ENCODE results near the gene HNF4A. TPM values are rescaled to one million over a fixed set of nuclear protein-coding genes. Genes with fewer than 3 reads are reported as not detected.

HNF4A gene
- total and polyA plus RNA-seq, 2 of the 13 experiments (the other 11 are each of a cell fraction or from before 2014, with no cell fraction given): 80.9 to 169 TPM

DNA sequence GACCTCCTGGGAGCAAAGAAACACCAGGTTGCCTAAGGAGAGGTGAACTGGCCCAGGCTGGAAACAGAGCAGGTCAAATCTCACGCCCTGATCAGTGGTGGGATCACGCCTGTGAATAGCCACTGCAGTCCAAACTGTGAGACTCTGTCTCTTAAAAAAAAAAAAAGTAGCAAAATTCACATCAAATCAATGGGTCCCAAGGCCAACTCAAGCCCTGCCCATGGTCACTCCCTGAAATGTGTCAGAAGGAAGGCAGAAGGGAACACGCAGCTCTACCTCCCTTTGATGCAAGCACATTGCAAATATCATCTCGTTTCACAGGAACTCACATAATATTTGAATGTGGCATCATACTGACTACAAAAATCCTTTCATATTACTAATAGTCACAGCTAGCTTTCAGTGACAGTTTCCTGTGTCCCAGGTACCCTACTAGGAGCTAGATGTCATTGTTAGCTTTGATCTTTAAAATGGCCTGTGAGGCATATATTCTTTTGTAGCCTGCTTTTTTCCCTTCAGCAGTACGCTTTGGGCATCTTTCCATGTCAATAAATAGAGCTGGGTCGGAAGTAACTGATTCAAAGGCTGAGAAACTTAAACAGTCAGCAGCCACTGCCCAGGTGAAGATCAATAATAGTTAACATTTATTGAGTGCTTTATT, 105.8 kb downstream of the HNF4A start (continued):
- TF ChIP-seq TSC22D2 (CRISPR knock-in tag; IDR thresholded peaks at IDR 0.05; ENCODE audit: borderline replicate concordance) (no peak), RXRA (CRISPR knock-in tag; IDR thresholded peaks at IDR 0.05) (no peak), ZBTB1 (CRISPR knock-in tag; IDR thresholded peaks at IDR 0.05; ENCODE audit: borderline replicate concordance) (no peak), ZSCAN12 (CRISPR knock-in tag; IDR thresholded peaks at IDR 0.05) (0 out of 2 replicates have a peak, but pooled peaks have one; percentile 47), MATR3 (CRISPR knock-in tag; IDR thresholded peaks at IDR 0.05) (no peak), ZNF251 (CRISPR knock-in tag; IDR thresholded peaks at IDR 0.05) (no peak), ZSCAN31 (CRISPR knock-in tag; IDR thresholded peaks at IDR 0.05; ENCODE audit: low read depth) (no peak), CHD4 (IDR thresholded peaks at IDR 0.05; ENCODE audit: borderline replicate concordance, low read length) (no peak), NR2F6 (IDR thresholded peaks at IDR 0.05) (peak; percentile 65; the same call in 1 of the 2 replicates), NR2F6 (CRISPR knock-in tag; IDR thresholded peaks at IDR 0.05) (peak; percentile 4; the same call in 1 of the 2 replicates), NFIC (IDR thresholded peaks at IDR 0.05; ENCODE audit: low read length) (peak; percentile 76; the same call in 1 of the 2 replicates), RBM39 (IDR thresholded peaks at IDR 0.05; ENCODE audit: low read depth, low read length, poor library complexity, severe bottlenecking) (no peak), ZBTB21 (CRISPR knock-in tag; IDR thresholded peaks at IDR 0.05) (peak; percentile 96), ZNF124 (CRISPR knock-in tag; IDR thresholded peaks at IDR 0.05) (no peak), ONECUT2 (CRISPR knock-in tag; IDR thresholded peaks at IDR 0.05) (peak; percentile 78)
- TF ChIP-seq, protein P1, sequence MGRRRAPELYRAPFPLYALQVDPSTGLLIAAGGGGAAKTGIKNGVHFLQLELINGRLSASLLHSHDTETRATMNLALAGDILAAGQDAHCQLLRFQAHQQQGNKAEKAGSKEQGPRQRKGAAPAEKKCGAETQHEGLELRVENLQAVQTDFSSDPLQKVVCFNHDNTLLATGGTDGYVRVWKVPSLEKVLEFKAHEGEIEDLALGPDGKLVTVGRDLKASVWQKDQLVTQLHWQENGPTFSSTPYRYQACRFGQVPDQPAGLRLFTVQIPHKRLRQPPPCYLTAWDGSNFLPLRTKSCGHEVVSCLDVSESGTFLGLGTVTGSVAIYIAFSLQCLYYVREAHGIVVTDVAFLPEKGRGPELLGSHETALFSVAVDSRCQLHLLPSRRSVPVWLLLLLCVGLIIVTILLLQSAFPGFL (CRISPR knock-in tag; IDR thresholded peaks at IDR 0.05): no peak
- TF ChIP-seq, protein P2, sequence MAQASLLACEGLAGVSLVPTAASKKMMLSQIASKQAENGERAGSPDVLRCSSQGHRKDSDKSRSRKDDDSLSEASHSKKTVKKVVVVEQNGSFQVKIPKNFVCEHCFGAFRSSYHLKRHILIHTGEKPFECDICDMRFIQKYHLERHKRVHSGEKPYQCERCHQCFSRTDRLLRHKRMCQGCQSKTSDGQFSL (CRISPR knock-in tag; IDR thresholded peaks at IDR 0.05): no peak
- TF ChIP-seq, protein P3, sequence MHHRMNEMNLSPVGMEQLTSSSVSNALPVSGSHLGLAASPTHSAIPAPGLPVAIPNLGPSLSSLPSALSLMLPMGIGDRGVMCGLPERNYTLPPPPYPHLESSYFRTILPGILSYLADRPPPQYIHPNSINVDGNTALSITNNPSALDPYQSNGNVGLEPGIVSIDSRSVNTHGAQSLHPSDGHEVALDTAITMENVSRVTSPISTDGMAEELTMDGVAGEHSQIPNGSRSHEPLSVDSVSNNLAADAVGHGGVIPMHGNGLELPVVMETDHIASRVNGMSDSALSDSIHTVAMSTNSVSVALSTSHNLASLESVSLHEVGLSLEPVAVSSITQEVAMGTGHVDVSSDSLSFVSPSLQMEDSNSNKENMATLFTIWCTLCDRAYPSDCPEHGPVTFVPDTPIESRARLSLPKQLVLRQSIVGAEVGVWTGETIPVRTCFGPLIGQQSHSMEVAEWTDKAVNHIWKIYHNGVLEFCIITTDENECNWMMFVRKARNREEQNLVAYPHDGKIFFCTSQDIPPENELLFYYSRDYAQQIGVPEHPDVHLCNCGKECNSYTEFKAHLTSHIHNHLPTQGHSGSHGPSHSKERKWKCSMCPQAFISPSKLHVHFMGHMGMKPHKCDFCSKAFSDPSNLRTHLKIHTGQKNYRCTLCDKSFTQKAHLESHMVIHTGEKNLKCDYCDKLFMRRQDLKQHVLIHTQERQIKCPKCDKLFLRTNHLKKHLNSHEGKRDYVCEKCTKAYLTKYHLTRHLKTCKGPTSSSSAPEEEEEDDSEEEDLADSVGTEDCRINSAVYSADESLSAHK (CRISPR knock-in tag; IDR thresholded peaks at IDR 0.05; ENCODE audit: borderline replicate concordance): 0 out of 2 replicates have a peak, but pooled peaks have one; percentile 24
- TF ChIP-seq, protein P4, sequence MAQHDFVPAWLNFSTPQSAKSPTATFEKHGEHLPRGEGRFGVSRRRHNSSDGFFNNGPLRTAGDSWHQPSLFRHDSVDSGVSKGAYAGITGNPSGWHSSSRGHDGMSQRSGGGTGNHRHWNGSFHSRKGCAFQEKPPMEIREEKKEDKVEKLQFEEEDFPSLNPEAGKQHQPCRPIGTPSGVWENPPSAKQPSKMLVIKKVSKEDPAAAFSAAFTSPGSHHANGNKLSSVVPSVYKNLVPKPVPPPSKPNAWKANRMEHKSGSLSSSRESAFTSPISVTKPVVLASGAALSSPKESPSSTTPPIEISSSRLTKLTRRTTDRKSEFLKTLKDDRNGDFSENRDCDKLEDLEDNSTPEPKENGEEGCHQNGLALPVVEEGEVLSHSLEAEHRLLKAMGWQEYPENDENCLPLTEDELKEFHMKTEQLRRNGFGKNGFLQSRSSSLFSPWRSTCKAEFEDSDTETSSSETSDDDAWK (CRISPR knock-in tag; IDR thresholded peaks at IDR 0.05): no peak
- TF ChIP-seq, protein P5, sequence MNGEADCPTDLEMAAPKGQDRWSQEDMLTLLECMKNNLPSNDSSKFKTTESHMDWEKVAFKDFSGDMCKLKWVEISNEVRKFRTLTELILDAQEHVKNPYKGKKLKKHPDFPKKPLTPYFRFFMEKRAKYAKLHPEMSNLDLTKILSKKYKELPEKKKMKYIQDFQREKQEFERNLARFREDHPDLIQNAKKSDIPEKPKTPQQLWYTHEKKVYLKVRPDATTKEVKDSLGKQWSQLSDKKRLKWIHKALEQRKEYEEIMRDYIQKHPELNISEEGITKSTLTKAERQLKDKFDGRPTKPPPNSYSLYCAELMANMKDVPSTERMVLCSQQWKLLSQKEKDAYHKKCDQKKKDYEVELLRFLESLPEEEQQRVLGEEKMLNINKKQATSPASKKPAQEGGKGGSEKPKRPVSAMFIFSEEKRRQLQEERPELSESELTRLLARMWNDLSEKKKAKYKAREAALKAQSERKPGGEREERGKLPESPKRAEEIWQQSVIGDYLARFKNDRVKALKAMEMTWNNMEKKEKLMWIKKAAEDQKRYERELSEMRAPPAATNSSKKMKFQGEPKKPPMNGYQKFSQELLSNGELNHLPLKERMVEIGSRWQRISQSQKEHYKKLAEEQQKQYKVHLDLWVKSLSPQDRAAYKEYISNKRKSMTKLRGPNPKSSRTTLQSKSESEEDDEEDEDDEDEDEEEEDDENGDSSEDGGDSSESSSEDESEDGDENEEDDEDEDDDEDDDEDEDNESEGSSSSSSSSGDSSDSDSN (CRISPR knock-in tag; IDR thresholded peaks at IDR 0.05): no peak
- TF ChIP-seq, protein P6, sequence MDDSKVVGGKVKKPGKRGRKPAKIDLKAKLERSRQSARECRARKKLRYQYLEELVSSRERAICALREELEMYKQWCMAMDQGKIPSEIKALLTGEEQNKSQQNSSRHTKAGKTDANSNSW (CRISPR knock-in tag; IDR thresholded peaks at IDR 0.05; ENCODE audit: borderline replicate concordance): no peak
